Measurements from ENCODE around the gene TMEM98.

DNA sequence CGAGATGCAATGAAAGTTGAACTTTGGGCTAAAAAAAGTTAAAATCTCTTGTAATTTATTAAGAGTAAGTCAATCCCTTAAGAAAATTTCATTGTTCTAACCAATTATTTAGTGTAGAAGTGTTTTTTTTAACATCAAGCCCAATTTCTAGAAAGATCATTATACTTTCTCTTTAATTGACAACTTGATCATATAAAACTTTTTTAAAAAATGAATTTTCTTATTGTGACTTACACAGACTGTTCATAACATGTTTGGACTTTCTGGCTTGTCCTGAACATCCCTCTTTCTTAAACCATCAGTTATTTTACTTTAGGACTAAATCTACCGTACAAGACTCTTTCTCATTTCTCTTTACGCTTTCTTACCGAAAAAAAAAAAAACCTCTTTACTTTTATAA lies 26.2 kb upstream of the TMEM98 start:
- TF ChIP-seq, protein P1, sequence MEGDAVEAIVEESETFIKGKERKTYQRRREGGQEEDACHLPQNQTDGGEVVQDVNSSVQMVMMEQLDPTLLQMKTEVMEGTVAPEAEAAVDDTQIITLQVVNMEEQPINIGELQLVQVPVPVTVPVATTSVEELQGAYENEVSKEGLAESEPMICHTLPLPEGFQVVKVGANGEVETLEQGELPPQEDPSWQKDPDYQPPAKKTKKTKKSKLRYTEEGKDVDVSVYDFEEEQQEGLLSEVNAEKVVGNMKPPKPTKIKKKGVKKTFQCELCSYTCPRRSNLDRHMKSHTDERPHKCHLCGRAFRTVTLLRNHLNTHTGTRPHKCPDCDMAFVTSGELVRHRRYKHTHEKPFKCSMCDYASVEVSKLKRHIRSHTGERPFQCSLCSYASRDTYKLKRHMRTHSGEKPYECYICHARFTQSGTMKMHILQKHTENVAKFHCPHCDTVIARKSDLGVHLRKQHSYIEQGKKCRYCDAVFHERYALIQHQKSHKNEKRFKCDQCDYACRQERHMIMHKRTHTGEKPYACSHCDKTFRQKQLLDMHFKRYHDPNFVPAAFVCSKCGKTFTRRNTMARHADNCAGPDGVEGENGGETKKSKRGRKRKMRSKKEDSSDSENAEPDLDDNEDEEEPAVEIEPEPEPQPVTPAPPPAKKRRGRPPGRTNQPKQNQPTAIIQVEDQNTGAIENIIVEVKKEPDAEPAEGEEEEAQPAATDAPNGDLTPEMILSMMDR (IDR thresholded peaks at IDR 0.05 in 4 of 5, conservative IDR thresholded peaks at IDR 0.05 in 1 of 5): no peak
- no peak for TF ChIP-seq POLR2A (IDR thresholded peaks at IDR 0.05)

Data from gastrocnemius medialis (tissue), 4 donors.